ENCODE measurements around the gene PSMD13.
A peak's percentile ranks its signal among the peaks of the same experiment; 100 is the strongest.
"Not testable (repeated sequence)": the region's sequence is repeated elsewhere in the genome, so short reads cannot be mapped to it uniquely, and the experiment has no call there.

PSMD13 gene

GRCh38 chr11:283405-284104 is 46.8 kb downstream of the PSMD13 start:
- H3K27ac ChIP-seq = no peak overlapping the region
- no peak for TF ChIP-seq CTCF (conservative IDR thresholded peaks at IDR 0.05)

- H3K27ac ChIP-seq = no peak overlapping the region
- no peak for TF ChIP-seq CTCF (conservative IDR thresholded peaks at IDR 0.05)
Observed at GRCh38 chr11:284105-285020, 47.6 kb downstream of the PSMD13 start.

GRCh38 chr11:285021-285893 is 48.5 kb downstream of the PSMD13 start:
- TF ChIP-seq CTCF (conservative IDR thresholded peaks at IDR 0.05) = no peak
- H3K27ac ChIP-seq = no peak overlapping the region

GRCh38 chr11:285894-286220 is 49.1 kb downstream of the PSMD13 start:
- TF ChIP-seq CTCF (conservative IDR thresholded peaks at IDR 0.05) = no peak
- H3K27ac ChIP-seq = no peak overlapping the region

- H3K27ac ChIP-seq = not testable (repeated sequence)
Observed at GRCh38 chr11:286977-287820, 50.4 kb downstream of the PSMD13 start.

GRCh38 chr11:287821-288477 is 51.2 kb downstream of the PSMD13 start:
- TF ChIP-seq CTCF (conservative IDR thresholded peaks at IDR 0.05) = no peak

More at GRCh38 chr11:287821-288477, 51.2 kb downstream of the PSMD13 start:
- peak overlapping the region; percentile 55; the same call in 1 of the 2 replicates for H3K27ac ChIP-seq

Data from VCaP (cell line).